A673 (cell line): ENCODE measurements around the gene SKI. TPM values are rescaled to one million over a fixed set of nuclear protein-coding genes. Genes with fewer than 3 reads are reported as not detected.

ENCODE experiments used
- BruUV-seq: library from RNA; stranded (reverse); fragments of 400-500 nt; replicated peaks from 2 replicates; lab custom pipeline; 2021; lab: Mats Ljungman, UMichigan
- CTCF ChIA-PET: fragments of 300-600 bp; sonication (Branson Sonifier 250); formaldehyde crosslinking; loops from one replicate; lab custom pipeline; 2022; ENCODE audit warnings: antibody characterized with exemption; lab: Charles Lee
- POLR2A ChIA-PET: fragments of 300-600 bp; sonication (Branson Sonifier 250); formaldehyde crosslinking; loops from one replicate; lab custom pipeline; 2022; ENCODE audit warnings: antibody characterized with exemption; ENCODE audit not compliant: low non-redundant PET; lab: Charles Lee
- DNase-seq: peaks from one replicate; pipeline ENCODE4 v3.0.0-alpha.2; 2015; ENCODE audit warnings: low spot score
- H3K27ac ChIP-seq: fragments of 200-600 bp; sonication (generic); 2 replicates; pipeline ENCODE4 v1.5.1; 2016; ENCODE audit warnings: mixed run types, low read depth, mild to moderate bottlenecking, mixed read lengths, antibody characterized with exemption, low read length; ENCODE audit not compliant: poor library complexity, severe bottlenecking
- H3K27me3 ChIP-seq: fragments of 200-600 bp; sonication (generic); replicated peaks from 2 replicates; pipeline ENCODE4 v1.6.1; 2017; ENCODE audit warnings: mixed run types, low read depth, mild to moderate bottlenecking, mixed read lengths, antibody characterized with exemption, low read length; ENCODE audit not compliant: insufficient read depth, poor library complexity
- H3K36me3 ChIP-seq: fragments of 200-600 bp; sonication (generic); 2 replicates; pipeline ENCODE4 v1.6.1; 2016; ENCODE audit warnings: mixed run types, mild to moderate bottlenecking, mixed read lengths, antibody characterized with exemption, low read length; ENCODE audit not compliant: insufficient read depth, poor library complexity, severe bottlenecking
- H3K4me1 ChIP-seq: fragments of 200-600 bp; sonication (generic); 2 replicates; pipeline ENCODE4 v1.6.1; 2017; ENCODE audit warnings: mixed run types, mild to moderate bottlenecking, mixed read lengths, antibody characterized with exemption, low read length; ENCODE audit not compliant: insufficient read depth, poor library complexity, severe bottlenecking
- H3K4me3 ChIP-seq: fragments of 200-600 bp; sonication (generic); 2 replicates; pipeline ENCODE4 v1.5.1; 2016; ENCODE audit warnings: low read depth, mixed run types, mild to moderate bottlenecking, mixed read lengths, low read length; ENCODE audit not compliant: poor library complexity, severe bottlenecking
- H3K9me3 ChIP-seq: fragments of 200-600 bp; sonication (generic); 2 replicates; pipeline ENCODE4 v1.6.1; 2016; ENCODE audit warnings: mixed run types, low read depth, mild to moderate bottlenecking, mixed read lengths, antibody characterized with exemption, low read length; ENCODE audit not compliant: poor library complexity, severe bottlenecking
- EZH2 ChIP-seq: fragments of 200-600 bp; sonication (generic); IDR thresholded peaks from 2 replicates; pipeline ENCODE4 v1.6.1; 2017; ENCODE audit warnings: borderline replicate concordance, low read depth, mild to moderate bottlenecking, mixed read lengths, antibody characterized with exemption, low read length; ENCODE audit not compliant: poor library complexity, severe bottlenecking
- intact Hi-C: fragments of 100-400 bp; cut with micrococcal nuclease; formaldehyde crosslinking; loops from one replicate; pipeline ENCODE4 v1.10.0; 2022; ENCODE audit not compliant: unreplicated experiment
- total RNA-seq: library from RNA; stranded (reverse); gene quantifications from 2 replicates; pipeline ENCODE4 v1.2.3, GENCODE V29; 2021
- TF ChIP-seq, protein P1 (sequence below): fragments of 300-800, 200-600 bp; sonication (generic); conservative IDR thresholded peaks from 2 replicates; pipeline ENCODE4 v1.5.1; 2017; ENCODE audit warnings: low read depth, mild to moderate bottlenecking, antibody characterized with exemption, low read length, moderate library complexity, mixed read lengths

SKI gene
- total RNA-seq, 1 experiment from 2014 or later = 88.1 TPM

GRCh38 chr1:2270260-2271100, 42.4 kb downstream of the SKI start:
- Histone ChIP-seq H3K9me3 (no peaks in the 10 kb centered on the region), H3K36me3 (no peaks in the 10 kb centered on the region), H3K4me3 (no peak overlapping the region), H3K27ac (peak overlapping the region; percentile 59), H3K27me3 (no peaks in the 10 kb centered on the region), H3K4me1 (peaks cover 10% of the 10 kb centered on the region)
- TF ChIP-seq, protein P1, sequence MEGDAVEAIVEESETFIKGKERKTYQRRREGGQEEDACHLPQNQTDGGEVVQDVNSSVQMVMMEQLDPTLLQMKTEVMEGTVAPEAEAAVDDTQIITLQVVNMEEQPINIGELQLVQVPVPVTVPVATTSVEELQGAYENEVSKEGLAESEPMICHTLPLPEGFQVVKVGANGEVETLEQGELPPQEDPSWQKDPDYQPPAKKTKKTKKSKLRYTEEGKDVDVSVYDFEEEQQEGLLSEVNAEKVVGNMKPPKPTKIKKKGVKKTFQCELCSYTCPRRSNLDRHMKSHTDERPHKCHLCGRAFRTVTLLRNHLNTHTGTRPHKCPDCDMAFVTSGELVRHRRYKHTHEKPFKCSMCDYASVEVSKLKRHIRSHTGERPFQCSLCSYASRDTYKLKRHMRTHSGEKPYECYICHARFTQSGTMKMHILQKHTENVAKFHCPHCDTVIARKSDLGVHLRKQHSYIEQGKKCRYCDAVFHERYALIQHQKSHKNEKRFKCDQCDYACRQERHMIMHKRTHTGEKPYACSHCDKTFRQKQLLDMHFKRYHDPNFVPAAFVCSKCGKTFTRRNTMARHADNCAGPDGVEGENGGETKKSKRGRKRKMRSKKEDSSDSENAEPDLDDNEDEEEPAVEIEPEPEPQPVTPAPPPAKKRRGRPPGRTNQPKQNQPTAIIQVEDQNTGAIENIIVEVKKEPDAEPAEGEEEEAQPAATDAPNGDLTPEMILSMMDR = no peak
- no peak for TF ChIP-seq EZH2
- POLR2A ChIA-PET = no interaction called here
- no TSS peak for BruUV-seq
- CTCF ChIA-PET = no interaction called here
- DNase-seq = no peak
- intact Hi-C loops = no loop called here

DNA sequence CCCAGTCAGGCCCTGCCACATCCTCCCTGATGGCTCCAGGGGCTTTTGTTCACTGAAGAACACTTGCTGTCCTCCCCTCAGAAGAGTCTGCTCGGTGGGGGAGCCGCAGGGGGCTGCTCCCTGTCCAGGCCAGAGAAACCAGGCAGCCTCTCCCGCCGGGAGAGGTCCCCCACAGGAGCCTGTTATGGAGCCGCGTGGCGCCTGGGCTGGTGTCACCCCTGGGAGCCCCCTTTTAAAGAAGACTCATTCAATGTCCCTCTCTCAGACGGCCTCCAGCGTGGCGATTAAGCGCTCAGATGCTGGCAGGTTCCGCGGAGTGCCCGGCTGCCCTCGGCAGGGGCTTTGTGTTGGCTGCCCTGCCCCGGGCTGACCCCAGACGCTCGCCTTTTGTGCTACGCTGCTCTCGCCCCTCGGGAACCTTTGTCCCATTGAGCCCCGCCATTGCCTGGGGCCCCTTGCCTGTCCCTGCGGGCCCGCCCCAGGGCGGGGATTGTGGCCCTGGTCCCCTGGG, 43.1 kb downstream of the SKI start:
- Histone ChIP-seq H3K27me3 (no peaks in the 10 kb centered on the region), H3K9me3 (no peaks in the 10 kb centered on the region), H3K4me3 (no peak overlapping the region), H3K36me3 (no peaks in the 10 kb centered on the region), H3K27ac (peak overlapping the region; percentile 59), H3K4me1 (peaks cover 9% of the 10 kb centered on the region)
- POLR2A ChIA-PET = no interaction called here
- DNase-seq = no peak
- TF ChIP-seq, protein P1 = no peak
- no peak for TF ChIP-seq EZH2
- intact Hi-C loops = no loop called here
- BruUV-seq = no TSS peak
- CTCF ChIA-PET = no interaction called here

DNA sequence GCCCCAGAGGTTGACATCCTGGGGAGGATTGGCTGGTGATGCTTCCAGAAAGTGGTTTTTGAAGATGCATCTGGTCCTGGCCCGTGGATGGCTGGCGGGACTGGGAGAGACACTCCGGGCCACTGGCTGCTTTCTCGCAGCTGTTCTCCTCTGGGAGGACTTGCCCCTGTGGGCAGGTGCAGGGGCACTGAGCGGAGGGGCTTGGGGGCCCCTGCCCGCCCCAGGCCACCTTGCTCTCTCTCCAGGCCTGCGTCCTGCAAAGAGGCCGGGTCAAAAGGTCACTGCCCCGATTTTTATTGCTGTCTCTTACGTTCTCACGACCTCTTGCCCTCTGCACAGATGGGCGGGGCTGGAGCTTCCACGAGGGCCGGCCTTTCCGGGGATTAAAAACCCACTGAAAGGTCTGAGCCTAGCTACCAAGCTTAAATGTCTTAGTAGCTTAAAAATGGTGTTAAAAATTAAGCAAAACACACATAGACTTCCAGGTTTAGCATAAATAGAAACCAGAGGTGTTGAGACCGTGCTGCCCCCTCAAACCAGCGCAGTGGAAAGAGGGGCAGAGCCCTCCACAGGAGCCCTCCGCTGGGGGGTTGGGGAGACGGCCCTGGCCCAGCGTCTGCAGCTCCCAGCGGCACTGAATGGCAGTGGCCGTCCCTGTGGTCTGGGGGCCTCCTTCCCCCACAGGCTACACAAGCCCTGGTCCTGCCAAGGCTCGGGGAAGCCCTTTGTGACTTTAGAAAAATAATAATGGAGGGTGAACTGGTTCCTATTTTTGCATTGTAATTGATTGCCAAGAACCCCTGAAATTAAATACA, 43.9 kb downstream of the SKI start:
- ChIA-PET CTCF (no interaction called here), POLR2A (no interaction called here)
- Histone ChIP-seq H3K27ac (peak overlapping the region; percentile 59), H3K9me3 (no peaks in the 10 kb centered on the region), H3K4me3 (no peak overlapping the region), H3K4me1 (peaks cover 8% of the 10 kb centered on the region), H3K36me3 (no peaks in the 10 kb centered on the region), H3K27me3 (no peaks in the 10 kb centered on the region)
- intact Hi-C loops = no loop called here
- no peak for DNase-seq
- BruUV-seq = no TSS peak
- TF ChIP-seq, protein P1 = no peak
- no peak for TF ChIP-seq EZH2
